Suppressor macrophage treated with lipopolysaccharide for 1 hour (primary cell): ENCODE data around the gene ABCA7.

Experiments
- DNase-seq, 3 donors: peaks; one replicate each; pipeline ENCODE4 v3.0.0-alpha.2; 2020 to 2022

ABCA7 gene

GRCh38 chr19:1004803-1005664 lies 34.9 kb upstream of the ABCA7 start:
- DNase-seq, result no peak

GRCh38 chr19:1006711-1007398 lies 33.1 kb upstream of the ABCA7 start:
- DNase-seq, result no peak

GRCh38 chr19:1007399-1008251 lies 32.3 kb upstream of the ABCA7 start:
- DNase-seq, result no peak

GRCh38 chr19:1008268-1009040 lies 31.5 kb upstream of the ABCA7 start:
- DNase-seq, result no peak

DNA sequence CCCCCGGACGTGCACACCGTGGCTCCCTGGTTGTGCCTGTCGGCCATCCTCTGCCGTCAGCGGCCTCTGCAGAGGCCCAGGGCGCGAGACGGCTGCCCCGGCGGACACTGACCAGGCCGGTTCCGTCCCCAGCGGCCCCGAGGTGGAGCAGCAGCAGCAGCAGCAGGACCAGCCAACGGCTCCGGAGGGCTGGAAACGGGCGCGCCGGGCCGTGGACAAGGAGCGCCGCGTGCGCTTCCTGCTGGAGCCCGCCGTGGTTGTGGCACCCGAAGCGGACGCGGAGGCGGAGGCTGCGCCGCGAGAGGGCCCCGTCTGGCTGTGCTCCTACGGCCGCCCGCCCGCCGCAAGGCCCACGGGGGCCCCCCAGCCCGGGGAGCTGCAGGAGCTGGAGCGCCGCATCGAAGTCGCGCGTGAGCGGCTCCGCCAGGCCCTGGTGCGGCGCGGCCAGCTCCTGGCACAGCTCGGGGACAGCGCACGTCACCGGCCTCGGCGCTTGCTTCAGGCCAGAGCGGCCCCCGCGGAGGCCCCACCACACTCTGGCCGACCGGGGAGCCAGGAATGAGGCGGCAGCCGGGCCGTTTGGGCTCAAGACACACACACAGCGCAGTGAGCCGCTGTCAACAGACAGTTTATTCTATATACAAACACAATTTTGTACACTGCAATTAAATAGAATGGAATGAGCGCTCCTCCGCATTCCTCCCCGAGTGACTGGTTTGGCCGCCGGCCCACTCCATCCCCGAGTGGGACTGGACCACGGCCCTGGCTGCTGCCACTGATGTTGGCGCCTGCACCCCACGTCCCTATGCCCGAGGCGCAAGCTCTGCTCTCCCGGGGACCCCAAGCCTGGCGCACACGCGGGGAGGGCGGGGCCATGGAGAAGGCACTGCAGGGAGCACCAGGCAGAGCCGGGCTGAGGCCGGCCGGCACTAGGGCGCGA lies 30.6 kb upstream of the ABCA7 start:
- DNase-seq, result no peak

DNA sequence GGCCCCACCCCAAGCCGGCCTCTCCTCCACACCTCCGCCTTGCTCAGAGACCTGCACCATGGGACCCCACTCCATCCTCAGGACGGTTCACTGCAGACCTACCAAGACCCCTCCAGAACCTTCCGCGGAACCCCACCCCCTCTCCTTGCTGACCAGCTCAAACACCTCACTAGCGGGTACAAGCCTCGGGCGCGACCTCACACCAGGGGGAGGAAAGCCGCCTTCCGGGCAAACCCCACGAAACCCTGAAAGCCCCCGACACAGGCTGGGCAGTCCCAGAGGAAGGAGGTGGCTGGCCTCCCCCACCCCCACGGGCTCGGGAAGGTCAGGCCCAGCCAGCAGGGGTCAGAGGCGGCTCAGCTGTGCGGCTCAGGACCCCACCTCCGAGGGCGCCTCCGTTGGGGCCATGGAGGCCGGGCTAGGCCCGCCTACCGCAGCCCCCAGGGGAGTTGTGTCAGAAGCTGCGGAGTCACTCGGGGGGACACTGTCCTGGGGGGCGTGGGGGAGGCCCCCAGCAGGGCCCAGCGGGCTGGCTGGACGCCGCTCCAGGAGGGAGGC lies 29.8 kb upstream of the ABCA7 start:
- DNase-seq, result peak in 1 of 3 donors; percentile 21

DNA sequence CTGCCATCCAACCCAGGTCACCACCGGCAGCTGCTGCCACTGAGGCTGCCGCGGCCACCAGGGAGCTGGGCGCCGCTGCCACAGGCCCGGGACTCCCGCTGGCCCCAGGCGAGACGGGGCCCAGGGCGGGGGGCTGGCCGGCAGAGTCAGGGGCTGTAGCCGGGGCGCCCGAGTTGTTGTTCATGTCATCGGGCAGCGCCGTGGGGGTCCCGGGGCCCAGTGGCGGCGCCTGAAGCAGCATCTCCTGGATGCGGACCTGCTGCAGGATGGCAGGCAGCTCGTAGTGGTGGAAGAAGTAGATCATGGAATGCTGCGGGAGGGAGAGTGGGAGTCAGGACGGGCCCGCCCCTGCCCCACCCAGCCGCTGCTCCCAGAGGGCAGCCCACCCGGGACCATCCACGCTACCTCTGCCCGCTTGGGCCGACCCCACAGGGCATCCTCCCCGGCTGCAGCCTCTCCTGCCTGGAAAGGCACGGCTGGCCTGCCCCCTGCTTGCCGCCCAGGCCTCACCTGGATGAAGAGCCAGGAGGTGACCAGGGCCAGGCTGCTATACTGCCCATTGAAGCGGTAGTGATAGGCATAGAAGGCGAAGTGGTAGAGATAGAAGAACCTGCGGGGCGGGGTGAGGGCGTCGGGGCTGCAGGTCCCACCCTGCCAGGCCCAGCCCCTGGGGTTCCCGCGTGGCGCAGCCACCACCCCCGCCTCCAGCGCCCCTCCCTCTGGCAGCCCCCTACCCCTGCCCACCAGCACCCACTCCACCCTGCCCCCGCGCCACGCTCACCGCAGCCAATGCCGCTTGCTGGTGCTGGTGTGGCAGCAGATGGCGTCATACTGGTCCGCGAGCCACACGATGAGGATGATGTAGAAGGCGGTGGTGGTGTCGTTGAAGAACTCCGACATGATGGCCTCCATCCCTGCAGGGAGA lies 29.1 kb upstream of the ABCA7 start:
- no peak for DNase-seq

- DNase-seq, result no peak
These were observed 28.0 kb upstream of the ABCA7 start for GRCh38 chr19:1011831-1012333.

GRCh38 chr19:1012334-1012733 lies 27.6 kb upstream of the ABCA7 start:
- no peak for DNase-seq

- DNase-seq, result no peak
These were observed 26.7 kb upstream of the ABCA7 start for GRCh38 chr19:1013218-1013617.

GRCh38 chr19:1014161-1015060 lies 25.5 kb upstream of the ABCA7 start:
- no peak for DNase-seq

DNA sequence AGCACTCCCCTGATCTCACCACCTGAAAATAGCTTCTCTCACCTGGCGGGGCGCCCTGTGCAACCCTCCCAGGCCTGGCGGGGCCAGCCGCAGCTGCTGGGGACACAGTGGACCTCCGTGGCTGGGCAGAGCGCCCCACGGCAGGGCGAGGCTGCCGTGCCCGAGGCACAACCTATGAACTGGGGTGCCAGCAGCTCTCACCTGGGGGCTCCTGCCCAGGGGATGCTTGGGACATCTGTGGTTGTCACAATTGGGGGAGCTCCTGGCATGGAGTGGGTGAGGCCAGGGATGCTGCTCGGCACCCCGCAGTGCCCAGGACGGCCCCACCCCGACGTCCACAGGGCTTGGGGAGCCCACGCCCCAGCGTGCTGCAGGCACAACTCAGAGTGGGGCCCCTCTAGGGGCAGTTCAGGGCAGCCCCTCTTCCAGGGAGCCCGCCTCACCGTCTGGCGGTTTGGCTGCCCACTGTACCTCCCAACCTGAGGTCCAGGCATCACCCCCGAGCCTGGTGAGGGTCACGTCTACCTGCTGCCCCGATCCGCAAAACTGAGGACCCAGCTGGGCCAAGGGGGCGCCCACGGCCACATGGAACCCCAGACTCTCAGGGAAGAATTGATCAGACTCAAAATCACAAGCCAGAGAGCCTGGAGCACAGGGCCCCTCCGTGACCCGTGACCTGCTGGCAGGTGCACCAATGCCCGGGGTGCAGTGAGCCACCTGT lies 24.7 kb upstream of the ABCA7 start:
- DNase-seq, result no peak

DNA sequence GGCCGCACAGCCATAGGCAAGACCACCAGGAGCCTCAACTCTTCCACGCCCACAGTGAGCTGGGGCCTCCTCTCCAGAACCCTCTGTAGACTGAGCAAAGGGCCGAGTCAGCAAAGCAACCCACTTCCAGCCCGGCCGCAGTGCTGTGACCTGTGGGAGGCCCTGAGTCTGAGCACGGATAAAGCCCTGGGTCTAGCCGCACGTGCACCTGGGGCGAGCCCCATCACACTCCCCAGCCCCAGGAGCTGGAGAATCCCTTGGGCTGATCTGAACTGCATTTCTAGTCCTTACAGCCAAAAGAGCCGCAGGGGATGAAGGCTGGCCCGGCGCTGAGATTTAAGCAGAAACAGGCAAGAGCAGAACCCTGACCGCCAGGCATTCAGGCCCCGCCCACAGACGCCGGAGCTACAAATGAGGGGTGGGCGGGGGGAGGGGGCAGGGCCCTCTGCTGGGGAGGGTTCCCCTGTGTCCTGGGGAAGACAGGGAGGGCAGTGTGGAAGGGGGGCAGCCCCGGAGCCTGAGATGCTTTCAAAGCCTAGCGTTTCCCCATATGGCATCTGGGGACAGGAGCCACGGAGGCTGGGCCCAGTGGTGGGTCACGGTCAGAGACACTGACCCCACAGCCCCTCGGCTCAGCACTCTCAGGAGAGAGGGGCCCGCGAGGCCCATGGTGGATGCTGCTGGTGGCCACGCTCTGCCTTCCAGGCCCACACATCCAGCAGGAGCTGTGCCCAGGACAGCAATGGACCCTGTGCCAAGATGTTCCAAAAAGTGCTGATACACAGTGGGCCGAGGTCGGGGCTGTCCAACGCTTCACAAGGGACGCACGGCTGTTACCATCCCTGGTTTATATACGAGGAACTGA lies 23.9 kb upstream of the ABCA7 start:
- no peak for DNase-seq

DNA sequence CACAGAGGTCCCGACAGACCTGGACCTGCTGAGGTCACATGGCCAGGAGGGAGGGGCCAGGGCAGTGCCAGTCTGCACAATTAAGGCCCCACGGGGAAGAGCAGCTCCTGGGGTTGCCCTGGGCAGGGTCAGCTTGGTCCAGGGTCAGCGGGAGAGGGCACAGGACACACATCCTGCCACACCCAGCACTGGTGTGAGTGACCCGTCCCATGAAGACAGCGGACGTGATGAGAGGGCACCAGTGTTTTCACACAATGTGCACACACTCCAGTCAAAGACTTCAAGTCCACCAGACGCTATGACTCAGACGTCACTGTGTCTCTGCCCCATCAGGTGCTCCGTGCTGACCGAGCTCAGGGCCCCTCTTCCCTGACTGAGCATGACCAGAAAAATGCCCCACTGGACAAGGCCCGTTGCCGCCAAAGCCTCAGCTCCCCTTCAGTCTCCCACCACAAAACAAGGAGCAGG lies 23.2 kb upstream of the ABCA7 start:
- DNase-seq, result no peak

DNA sequence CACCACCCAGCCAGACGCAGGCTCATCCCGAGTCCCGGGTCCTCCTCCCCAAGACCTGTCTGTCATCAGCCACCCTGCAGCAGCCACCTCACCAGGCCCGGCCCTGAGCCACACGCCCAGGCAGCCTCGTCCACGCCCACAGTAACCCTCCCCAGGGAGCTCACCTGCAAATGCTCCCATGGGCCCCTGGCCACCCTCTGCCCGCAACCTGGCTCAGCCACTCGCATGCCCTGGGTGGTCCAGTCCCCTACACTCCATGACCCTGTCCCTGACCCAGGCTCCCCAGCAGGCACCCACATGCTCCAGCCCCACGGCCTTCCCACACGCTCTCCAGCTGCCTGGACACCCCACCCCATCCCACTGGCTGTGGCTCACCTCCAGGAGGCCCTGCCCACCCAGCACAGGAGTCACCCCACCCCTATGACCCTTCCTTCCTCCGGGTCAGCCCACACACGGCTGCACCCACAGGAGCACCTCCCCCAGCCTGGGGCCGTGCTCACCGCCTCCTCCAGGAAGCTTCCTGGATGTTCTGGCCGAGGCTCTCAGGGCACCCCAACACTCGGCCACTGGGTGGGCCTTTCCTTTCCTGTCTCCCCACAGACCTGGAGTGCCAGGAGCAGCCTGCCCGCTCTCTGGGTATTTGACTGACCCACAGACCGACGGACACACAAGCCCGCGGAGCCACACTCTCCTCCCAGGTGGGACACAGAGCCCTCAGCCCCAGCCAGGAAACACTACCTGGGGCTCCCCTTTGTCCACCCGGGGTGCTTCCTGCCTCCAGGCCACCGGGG lies 22.6 kb upstream of the ABCA7 start:
- DNase-seq, result peak in 1 of 3 donors; percentile 28

- no peak for DNase-seq
These were observed 22.0 kb upstream of the ABCA7 start for GRCh38 chr19:1017906-1018305.
